Glutamatergic neuron (in vitro differentiated cells): Measurements from ENCODE around the gene ATF6B. TPM values are rescaled to one million over a fixed set of nuclear protein-coding genes. Genes with fewer than 3 reads are reported as not detected.

Source experiments
- DNase-seq: peaks from one replicate; pipeline ENCODE4 v3.0.0; 2022
- H3K27ac Mint-ChIP-seq: one replicate; pipeline ENCODE4 v1.8.0; 2020; ENCODE audit warnings: mild to moderate bottlenecking, mixed read lengths, inconsistent platforms; ENCODE audit not compliant: unreplicated experiment
- H3K27me3 Mint-ChIP-seq: one replicate; pipeline ENCODE4 v1.8.0; 2020; ENCODE audit warnings: mild to moderate bottlenecking, moderate library complexity, mixed read lengths, inconsistent platforms; ENCODE audit not compliant: unreplicated experiment
- H3K36me3 Mint-ChIP-seq: one replicate; pipeline ENCODE4 v1.8.0; 2020; ENCODE audit warnings: mild to moderate bottlenecking, mixed read lengths, inconsistent platforms; ENCODE audit not compliant: unreplicated experiment
- H3K4me1 Mint-ChIP-seq: one replicate; pipeline ENCODE4 v1.8.0; 2020; ENCODE audit warnings: mild to moderate bottlenecking, low read depth, mixed read lengths, inconsistent platforms; ENCODE audit not compliant: unreplicated experiment
- H3K4me3 Mint-ChIP-seq: one replicate; pipeline ENCODE4 v1.8.0; 2020; ENCODE audit warnings: mild to moderate bottlenecking, mixed read lengths, inconsistent platforms; ENCODE audit not compliant: unreplicated experiment
- H3K9me3 Mint-ChIP-seq: one replicate; pipeline ENCODE4 v1.8.0; 2020; ENCODE audit warnings: mild to moderate bottlenecking, moderate library complexity, mixed read lengths, inconsistent platforms; ENCODE audit not compliant: unreplicated experiment
- CTCF ChIP-seq: fragments of 200-600 bp; sonication (generic); IDR thresholded peaks from one replicate; pipeline ENCODE4 v1.5.0; 2021; ENCODE audit not compliant: partially characterized antibody, unreplicated experiment
- total RNA-seq: library from RNA; stranded (reverse); fragmentation: NEBNext Ultra II Directional; extraction: Animal tissue kit (Norgen Biotek cat#: 25700); gene quantifications from one replicate; pipeline ENCODE4 v1.2.1, GENCODE V29; 2021; ENCODE audit not compliant: unreplicated experiment

Gene ATF6B
- total RNA-seq, 1 donor from 2014 or later: 79.5 TPM

GRCh38 chr6:32096394-32097258 lies 31.4 kb downstream of the ATF6B start:
- H3K4me1 Mint-ChIP-seq: no peaks in the 10 kb centered on the region
- H3K36me3 Mint-ChIP-seq: no peaks in the 10 kb centered on the region
- no peak overlapping the region for H3K27ac Mint-ChIP-seq
- no peak for TF ChIP-seq CTCF
- H3K4me3 Mint-ChIP-seq: peak overlapping the region; percentile 38
- H3K27me3 Mint-ChIP-seq: peaks cover 9% of the 10 kb centered on the region
- DNase-seq: no peak
- H3K9me3 Mint-ChIP-seq: no peaks in the 10 kb centered on the region

- Mint-ChIP-seq H3K27me3 (peaks cover 9% of the 10 kb centered on the region), H3K4me1 (no peaks in the 10 kb centered on the region), H3K9me3 (no peaks in the 10 kb centered on the region), H3K36me3 (no peaks in the 10 kb centered on the region), H3K27ac (no peak overlapping the region), H3K4me3 (no peak overlapping the region)
- no peak for DNase-seq
- no peak for TF ChIP-seq CTCF
Observed at GRCh38 chr6:32096087-32096393, 32.0 kb downstream of the ATF6B start.

GRCh38 chr6:32095338-32096086 lies 32.5 kb downstream of the ATF6B start:
- no peak overlapping the region for H3K27ac Mint-ChIP-seq
- H3K27me3 Mint-ChIP-seq: peaks cover 9% of the 10 kb centered on the region
- H3K4me3 Mint-ChIP-seq: peak overlapping the region; percentile 20
- no peaks in the 10 kb centered on the region for H3K4me1 Mint-ChIP-seq
- no peak for DNase-seq
- H3K36me3 Mint-ChIP-seq: no peaks in the 10 kb centered on the region
- TF ChIP-seq CTCF: no peak
- H3K9me3 Mint-ChIP-seq: no peaks in the 10 kb centered on the region

GRCh38 chr6:32092760-32093497 lies 35.1 kb downstream of the ATF6B start:
- no peak for TF ChIP-seq CTCF
- H3K36me3 Mint-ChIP-seq: no peaks in the 10 kb centered on the region
- H3K27ac Mint-ChIP-seq: no peak overlapping the region
- H3K27me3 Mint-ChIP-seq: peaks cover 6% of the 10 kb centered on the region
- H3K4me3 Mint-ChIP-seq: no peak overlapping the region
- DNase-seq: no peak
- H3K4me1 Mint-ChIP-seq: no peaks in the 10 kb centered on the region
- no peaks in the 10 kb centered on the region for H3K9me3 Mint-ChIP-seq
